Neuron (in vitro differentiated cells): Measurements from ENCODE around the gene ARCN1.
"Not testable (repeated sequence)": the region's sequence is repeated elsewhere in the genome, so short reads cannot be mapped to it uniquely, and the experiment has no call there.

ENCODE experiments used
- H2AFZ ChIP-seq: one replicate; pipeline ENCODE4 v1.6.1; 2013; ENCODE audit warnings: low read depth, mild to moderate bottlenecking, inconsistent platforms, low read length, moderate library complexity
- H3K27me3 ChIP-seq: one replicate; pipeline ENCODE4 v1.6.1; 2013; ENCODE audit warnings: low read length; ENCODE audit not compliant: insufficient read depth
- H3K36me3 ChIP-seq: one replicate; pipeline ENCODE4 v1.6.1; 2013; ENCODE audit warnings: low read length; ENCODE audit not compliant: insufficient read depth
- H3K4me1 ChIP-seq: one replicate; pipeline ENCODE4 v1.6.1; 2013; ENCODE audit warnings: low read length; ENCODE audit not compliant: insufficient read depth
- H3K4me3 ChIP-seq: 2 replicates; pipeline ENCODE4 v1.5.1; 2013; ENCODE audit warnings: mild to moderate bottlenecking, low read length, moderate library complexity
- H3K9me3 ChIP-seq: one replicate; pipeline ENCODE4 v1.6.1; 2013; ENCODE audit warnings: low read length

ARCN1 gene

DNA sequence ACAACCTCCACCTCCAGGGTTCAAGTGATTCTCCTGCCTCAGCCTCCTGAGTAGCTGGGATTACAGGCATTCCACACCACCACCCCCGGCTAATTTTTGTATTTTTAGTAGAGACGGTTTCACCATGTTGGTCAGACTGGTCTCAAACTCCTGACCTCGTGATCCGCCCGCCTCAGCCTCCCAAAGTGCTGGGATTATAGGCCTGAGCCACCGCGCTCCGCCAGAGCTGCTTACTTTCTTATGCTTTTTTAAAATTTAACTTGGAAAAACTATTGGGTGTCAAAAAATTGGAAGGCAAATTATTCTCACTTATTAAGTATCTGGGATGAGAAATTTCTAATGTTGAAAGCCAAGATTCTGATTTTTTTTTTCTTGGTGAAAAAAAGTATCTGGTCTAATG is 31.5 kb downstream of the ARCN1 start:
- not testable (repeated sequence) for H3K4me3 ChIP-seq, H2AFZ ChIP-seq, H3K9me3 ChIP-seq, H3K27me3 ChIP-seq
- H3K36me3 ChIP-seq, result peaks cover 37% of the 10 kb centered on the region
- H3K4me1 ChIP-seq, result peaks cover 26% of the 10 kb centered on the region

DNA sequence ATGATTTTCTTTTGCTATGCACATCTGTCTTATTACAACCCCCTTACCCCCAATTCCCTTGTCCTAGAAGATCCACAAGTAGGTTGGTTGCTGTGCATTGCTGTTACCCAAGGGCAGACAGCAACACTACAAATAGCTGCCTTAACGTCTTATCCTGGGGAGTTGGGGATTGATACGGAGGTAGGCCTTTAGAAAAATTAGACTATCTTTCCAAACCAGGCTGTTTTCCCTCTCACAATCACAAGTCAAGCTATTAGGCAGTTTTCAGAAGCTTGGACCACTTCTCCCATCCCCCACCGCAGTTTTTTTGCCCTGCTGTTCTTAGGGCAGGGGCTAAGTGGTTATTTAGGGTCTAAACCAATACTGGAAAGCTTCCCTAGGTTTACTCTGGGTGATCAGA is 32.4 kb downstream of the ARCN1 start:
- Histone ChIP-seq H3K36me3 (peaks cover 32% of the 10 kb centered on the region), H2AFZ (no peak overlapping the region), H3K4me1 (peaks cover 26% of the 10 kb centered on the region), H3K4me3 (no peak overlapping the region), H3K27me3 (no peaks in the 10 kb centered on the region), H3K9me3 (no peaks in the 10 kb centered on the region)

DNA sequence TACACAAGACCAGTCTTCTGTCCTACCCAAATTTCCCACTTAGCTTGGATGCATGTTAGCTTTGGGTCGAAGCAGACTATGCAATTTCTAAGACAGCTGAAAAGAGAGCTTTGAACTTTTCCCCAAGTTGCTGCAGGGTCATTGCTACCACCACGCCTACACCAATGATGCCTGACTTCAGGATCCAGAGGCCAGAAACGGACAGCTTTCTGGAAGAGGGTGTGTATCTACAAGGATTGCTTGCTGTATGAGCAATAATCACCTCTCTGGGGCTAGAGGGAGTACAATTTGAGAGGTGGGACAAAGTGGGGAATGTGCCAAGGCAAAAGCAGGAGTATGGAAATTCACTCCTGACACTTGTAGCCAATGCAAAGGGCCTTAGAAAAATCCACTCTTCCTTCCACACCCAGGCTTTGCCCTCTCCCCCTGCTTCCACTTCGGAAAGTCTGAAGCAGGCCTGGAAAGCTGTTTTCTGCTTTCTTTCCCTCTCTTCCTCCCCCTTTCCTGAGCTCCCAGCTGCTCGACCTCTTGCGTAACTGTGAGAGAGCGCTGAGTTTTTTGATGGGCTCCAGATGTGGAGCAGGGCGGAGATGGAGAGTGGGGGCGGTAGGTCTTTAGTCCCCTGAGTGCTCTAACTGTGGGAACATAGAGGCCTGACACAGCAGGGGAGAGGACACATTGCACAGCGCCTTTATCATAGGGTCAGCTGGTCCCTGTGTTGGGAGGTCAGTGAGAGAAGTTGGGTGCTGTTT is 33.1 kb downstream of the ARCN1 start:
- Histone ChIP-seq H3K27me3 (no peaks in the 10 kb centered on the region), H3K4me3 (no peak overlapping the region), H3K9me3 (no peaks in the 10 kb centered on the region), H3K36me3 (peaks cover 25% of the 10 kb centered on the region), H2AFZ (no peak overlapping the region), H3K4me1 (peaks cover 26% of the 10 kb centered on the region)

- Histone ChIP-seq H3K4me3 (no peak overlapping the region), H3K9me3 (no peaks in the 10 kb centered on the region), H3K36me3 (peaks cover 19% of the 10 kb centered on the region), H3K4me1 (peaks cover 26% of the 10 kb centered on the region), H2AFZ (no peak overlapping the region), H3K27me3 (no peaks in the 10 kb centered on the region)
These were observed 34.1 kb downstream of the ARCN1 start for GRCh38 chr11:118606157-118606843.

DNA sequence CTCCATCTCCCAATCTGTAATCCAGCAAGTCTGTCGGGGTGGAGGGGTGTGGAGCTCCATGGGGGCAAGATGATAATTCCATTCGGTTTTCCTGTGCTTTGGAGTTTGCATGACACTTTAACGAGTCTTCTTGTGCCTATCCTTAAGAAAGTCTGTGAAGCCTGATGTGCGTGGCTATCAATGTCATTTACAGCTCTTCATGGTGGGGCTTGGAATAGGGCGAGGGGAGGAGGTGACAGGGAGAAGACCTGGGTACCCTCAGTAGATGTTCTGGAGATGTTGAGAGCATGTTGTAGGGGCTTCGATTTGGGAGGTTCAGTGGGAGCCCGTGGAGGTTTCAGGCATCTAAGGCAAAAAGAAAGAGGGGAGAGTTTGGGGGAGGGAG is 34.6 kb downstream of the ARCN1 start:
- H3K4me3 ChIP-seq, result no peak overlapping the region

DNA sequence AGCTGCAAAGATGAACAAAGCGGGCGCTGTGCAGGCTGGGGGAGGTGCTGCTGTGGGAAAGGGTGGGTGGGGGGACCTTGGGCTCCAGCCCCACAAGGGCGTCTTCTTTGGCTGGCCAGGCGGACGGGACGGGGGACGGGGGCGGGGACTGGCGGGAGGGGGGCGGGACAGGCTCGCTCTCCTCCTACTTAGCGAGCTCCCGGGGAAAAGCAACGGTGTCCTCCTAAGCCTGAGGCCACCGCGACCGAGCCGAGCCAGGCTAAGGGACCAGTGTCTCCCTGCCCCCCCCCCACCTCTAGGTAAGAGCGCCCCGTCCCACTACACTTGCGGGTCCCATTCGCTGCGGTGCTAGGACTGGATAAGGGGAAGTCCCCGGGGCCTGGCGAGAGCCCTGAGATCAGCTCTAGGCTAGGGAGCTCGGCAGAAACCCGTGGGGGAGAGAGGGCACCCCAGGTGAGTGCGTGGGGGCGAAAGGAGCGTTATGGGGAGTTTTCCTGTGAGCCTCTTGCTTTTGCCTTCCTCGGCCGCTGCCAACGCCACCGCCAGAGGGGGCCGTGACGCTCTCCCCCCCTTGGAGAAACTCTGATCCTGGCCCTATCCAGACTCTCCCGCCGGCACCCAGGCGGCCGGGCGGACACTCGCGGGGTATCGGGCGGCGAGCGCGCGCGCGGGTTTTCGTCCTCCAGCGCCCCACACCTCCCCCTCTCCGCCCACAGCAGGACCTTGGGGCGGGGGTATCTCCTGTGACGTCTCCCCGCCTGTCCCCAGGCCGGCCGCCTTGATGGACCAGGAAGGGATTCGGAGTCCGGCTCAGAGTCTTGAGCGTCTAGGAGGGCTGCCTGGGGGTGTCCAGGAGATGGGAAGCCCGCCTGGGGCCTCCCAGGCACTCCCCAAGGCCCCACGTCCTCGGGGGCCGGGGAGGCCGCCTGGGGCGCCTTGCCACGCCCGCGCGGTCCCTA is 35.5 kb downstream of the ARCN1 start, which contains the start of gene PHLDB1:
TSS of gene PHLDB1 (plus strand) at position 215 of the 959 bp plus-strand sequence. CDS start 6,222 bp downstream, outside the sequence.
- no peak within 1 kb of the TSS for H2AFZ ChIP-seq
- H3K4me3 ChIP-seq, result no peak within 1 kb of the TSS
- H3K36me3 ChIP-seq, result peaks cover 6% of the 10 kb centered on the region
- H3K27me3 ChIP-seq, result no peaks in the 10 kb centered on the region
- peaks cover 31% of the 10 kb centered on the region for H3K4me1 ChIP-seq
- no peaks in the 10 kb centered on the region for H3K9me3 ChIP-seq

More for the DNA sequence above, 34.6 kb downstream of the ARCN1 start:
- Histone ChIP-seq H3K9me3 (no peaks in the 10 kb centered on the region), H3K4me1 (peaks cover 26% of the 10 kb centered on the region), H2AFZ (no peak overlapping the region), H3K36me3 (peaks cover 15% of the 10 kb centered on the region), H3K27me3 (no peaks in the 10 kb centered on the region)

DNA sequence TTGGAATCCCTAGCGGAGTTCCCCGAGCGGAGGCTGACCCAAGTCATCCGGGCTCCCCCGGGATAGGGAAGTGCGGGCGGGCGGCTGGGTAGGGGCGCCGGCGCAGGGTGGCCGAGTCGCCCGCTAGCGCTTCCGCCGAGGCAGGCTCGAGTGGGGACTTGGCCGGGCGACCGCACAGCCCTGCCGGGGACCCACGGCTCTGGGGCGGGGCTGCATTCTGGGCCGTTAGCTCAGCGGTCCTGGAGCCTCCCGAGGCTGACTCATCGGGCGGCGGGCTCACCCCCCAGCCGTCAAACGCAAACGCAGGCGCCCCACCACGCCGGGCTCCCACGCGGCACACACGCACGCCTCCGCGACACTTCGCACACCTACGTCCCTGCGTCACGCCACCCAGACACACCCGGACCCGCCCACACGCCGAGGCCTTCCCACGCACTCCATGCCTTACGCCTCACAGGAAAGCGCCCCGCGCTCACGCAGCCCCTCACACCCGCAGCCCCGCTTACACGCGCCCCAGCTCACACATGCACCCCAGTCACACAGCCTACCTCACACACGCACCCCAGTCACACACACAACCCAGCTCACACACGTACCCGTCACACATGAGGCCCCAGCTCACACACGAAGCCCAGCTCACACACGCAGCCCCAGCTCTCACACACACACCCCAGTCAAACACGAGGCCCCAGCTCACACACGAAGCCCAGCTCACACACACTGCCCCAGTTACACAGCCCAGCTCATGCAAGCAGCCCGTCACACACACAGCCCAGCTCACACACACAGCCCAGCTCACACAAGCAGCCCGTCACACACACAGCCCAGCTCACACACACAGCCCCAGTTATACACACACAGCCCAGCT is 36.4 kb downstream of the ARCN1 start:
- Histone ChIP-seq H3K4me3 (no peak overlapping the region), H3K36me3 (no peaks in the 10 kb centered on the region), H3K4me1 (peaks cover 38% of the 10 kb centered on the region), H3K9me3 (no peaks in the 10 kb centered on the region), H2AFZ (no peak overlapping the region), H3K27me3 (no peaks in the 10 kb centered on the region)

GRCh38 chr11:118609380-118610224 is 37.4 kb downstream of the ARCN1 start:
- Histone ChIP-seq H2AFZ (no peak overlapping the region), H3K4me1 (peaks cover 44% of the 10 kb centered on the region), H3K36me3 (no peaks in the 10 kb centered on the region), H3K4me3 (no peak overlapping the region), H3K27me3 (no peaks in the 10 kb centered on the region), H3K9me3 (no peaks in the 10 kb centered on the region)

- H3K4me3 ChIP-seq, result no peak overlapping the region
- H3K4me1 ChIP-seq, result peaks cover 42% of the 10 kb centered on the region
- H3K27me3 ChIP-seq, result no peaks in the 10 kb centered on the region
- H3K9me3 ChIP-seq, result no peaks in the 10 kb centered on the region
- H3K36me3 ChIP-seq, result no peaks in the 10 kb centered on the region
- H2AFZ ChIP-seq, result no peak overlapping the region
These were observed 38.1 kb downstream of the ARCN1 start for GRCh38 chr11:118610225-118610772.

DNA sequence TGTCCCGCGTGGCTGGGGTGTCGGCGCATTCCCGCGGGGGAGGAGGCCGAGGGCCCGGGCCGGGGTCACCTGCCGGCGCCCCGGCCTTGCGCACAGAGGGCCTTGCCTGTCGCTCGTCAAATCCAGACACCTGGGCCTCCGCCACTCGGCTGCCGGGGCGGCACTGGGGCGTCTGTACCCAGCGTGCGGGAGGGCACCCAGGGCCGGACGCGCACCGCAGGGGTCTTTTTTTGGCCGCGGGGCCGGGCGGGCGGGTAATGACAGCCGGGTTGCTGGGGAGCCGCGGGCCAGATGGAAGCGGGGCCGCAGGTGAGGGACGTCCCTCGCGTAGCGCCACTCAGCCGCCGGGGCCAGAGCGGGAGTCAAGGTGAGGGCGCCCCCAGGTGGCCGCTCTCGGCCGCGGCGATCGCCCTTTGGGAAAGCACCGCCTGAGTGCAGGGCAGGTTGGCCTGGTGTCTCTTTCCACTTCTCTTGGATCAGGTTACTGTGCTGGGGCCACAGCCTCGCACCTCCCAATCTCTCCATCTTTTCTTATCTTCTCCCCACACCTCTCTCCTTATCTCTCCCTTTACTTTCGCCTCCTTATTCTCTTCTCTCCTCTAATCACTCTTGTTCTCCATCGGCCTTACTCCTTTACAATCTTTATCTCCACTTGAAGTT is 38.7 kb downstream of the ARCN1 start:
- Histone ChIP-seq H3K36me3 (no peaks in the 10 kb centered on the region), H3K4me1 (peaks cover 42% of the 10 kb centered on the region), H3K9me3 (no peaks in the 10 kb centered on the region), H2AFZ (no peak overlapping the region), H3K27me3 (no peaks in the 10 kb centered on the region), H3K4me3 (no peak overlapping the region)

DNA sequence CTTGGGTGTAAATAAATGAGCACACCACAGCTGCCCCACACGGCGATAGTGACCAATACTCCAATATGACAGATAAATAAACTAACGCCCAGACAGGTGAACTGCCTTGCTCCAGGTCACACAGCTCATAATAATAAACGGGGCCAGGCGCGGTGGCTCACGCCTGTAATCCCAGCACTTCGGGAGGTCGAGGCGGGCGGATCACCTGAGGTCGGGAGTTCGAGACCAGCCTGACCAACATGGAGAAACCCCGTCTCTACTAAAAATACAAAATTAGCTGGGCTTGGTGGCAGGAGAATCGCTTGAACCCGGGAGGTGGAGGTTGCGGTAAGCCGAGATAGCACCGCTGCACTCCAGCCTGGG is 39.2 kb downstream of the ARCN1 start:
- H3K27me3 ChIP-seq, H3K4me3 ChIP-seq, H3K36me3 ChIP-seq, H3K9me3 ChIP-seq, H2AFZ ChIP-seq: not testable (repeated sequence)
- peaks cover 42% of the 10 kb centered on the region for H3K4me1 ChIP-seq
